GM06990 (cell line): ENCODE data around the gene DAND5.

Experiments
- DNase-seq: peaks from one replicate; pipeline ENCODE4 v3.0.0-alpha.2; 2011; ENCODE audit not compliant: insufficient read length; ENCODE audit errors: extremely low read depth
- H3K27me3 ChIP-seq: replicated peaks from 2 replicates; pipeline ENCODE4 v1.6.0; 2011; ENCODE audit warnings: low read length; ENCODE audit not compliant: control insufficient read depth, insufficient read depth
- H3K36me3 ChIP-seq: 2 replicates; pipeline ENCODE4 v1.5.1; 2011; ENCODE audit warnings: low read length; ENCODE audit not compliant: control insufficient read depth, insufficient read depth
- H3K4me3 ChIP-seq: replicated peaks from 2 replicates; pipeline ENCODE4 v1.5.1; 2011; ENCODE audit warnings: low read depth, mild to moderate bottlenecking, control low read depth, low read length
- CTCF ChIP-seq: IDR thresholded peaks from 2 replicates; pipeline ENCODE4 v1.5.1; 2011; ENCODE audit warnings: low read length, control low read depth, mild to moderate bottlenecking, inconsistent platforms; ENCODE audit not compliant: insufficient read depth, poor library complexity, severe bottlenecking

DAND5 gene

GRCh38 chr19:12986726-12987125, 17.4 kb downstream of the DAND5 start:
- DNase-seq = no peak
- H3K27me3 ChIP-seq = no peaks in the 10 kb centered on the region
- TF ChIP-seq CTCF = no peak
- H3K36me3 ChIP-seq = no peaks in the 10 kb centered on the region
- no peak overlapping the region for H3K4me3 ChIP-seq

GRCh38 chr19:12987190-12987589, 17.8 kb downstream of the DAND5 start:
- DNase-seq = no peak
- no peak for TF ChIP-seq CTCF
- Histone ChIP-seq H3K4me3 (no peak overlapping the region), H3K27me3 (no peaks in the 10 kb centered on the region), H3K36me3 (no peaks in the 10 kb centered on the region)

GRCh38 chr19:12987781-12988180, 18.4 kb downstream of the DAND5 start:
- Histone ChIP-seq H3K27me3 (no peaks in the 10 kb centered on the region), H3K36me3 (no peaks in the 10 kb centered on the region), H3K4me3 (no peak overlapping the region)
- DNase-seq = no peak
- TF ChIP-seq CTCF = no peak

- H3K4me3 ChIP-seq = no peak overlapping the region
- H3K27me3 ChIP-seq = no peaks in the 10 kb centered on the region; the same call in none of the 2 replicates
- DNase-seq = no peak
- no peak for TF ChIP-seq CTCF
- no peaks in the 10 kb centered on the region for H3K36me3 ChIP-seq
Observed at GRCh38 chr19:12990431-12990830, 21.1 kb downstream of the DAND5 start.

GRCh38 chr19:12990853-12991252, 21.5 kb downstream of the DAND5 start:
- Histone ChIP-seq H3K4me3 (no peak overlapping the region), H3K36me3 (no peaks in the 10 kb centered on the region), H3K27me3 (no peaks in the 10 kb centered on the region; the same call in none of the 2 replicates)
- no peak for DNase-seq
- TF ChIP-seq CTCF = no peak

- no peak overlapping the region for H3K4me3 ChIP-seq
- no peak for DNase-seq
- H3K27me3 ChIP-seq = no peaks in the 10 kb centered on the region; the same call in none of the 2 replicates
- no peaks in the 10 kb centered on the region for H3K36me3 ChIP-seq
- TF ChIP-seq CTCF = no peak
Observed at GRCh38 chr19:12991296-12991695, 21.9 kb downstream of the DAND5 start.
